Stimulated activated CD8-positive, alpha-beta memory T cell treated with anti-CD3 and anti-CD28 coated beads, Interleukin-7, amount 100 ng/mL, for 48 hours (primary cell): ENCODE results near the gene L3MBTL4.

ENCODE experiments used
- DNase-seq, 2 donors: peaks; one replicate each; pipeline ENCODE4 v3.0.0-alpha.2; 2020; ENCODE audit warnings: low read depth in 1 of 2; ENCODE audit errors: extremely low read depth in 1 of 2

Gene L3MBTL4

DNA sequence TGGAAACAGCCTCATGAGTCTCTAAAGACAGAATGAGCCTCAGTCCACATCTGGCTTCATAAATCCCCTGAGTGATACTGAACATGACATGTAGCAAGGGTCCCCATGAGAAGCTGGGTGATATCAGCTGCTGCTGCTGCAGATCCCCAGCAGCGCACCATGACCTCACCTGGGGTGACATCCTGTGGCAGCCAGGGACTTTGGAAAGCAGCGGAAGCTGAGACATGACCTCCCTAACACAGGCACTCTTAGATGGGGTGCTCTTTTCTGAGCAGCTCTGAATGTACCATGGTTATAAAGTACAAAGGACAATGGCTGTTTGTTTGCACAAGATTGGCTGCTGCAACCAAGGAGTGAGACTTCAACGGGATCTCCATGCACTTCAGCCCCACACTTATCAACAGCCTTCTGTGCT is 444.7 kb downstream of the L3MBTL4 start:
- DNase-seq: no peak

DNA sequence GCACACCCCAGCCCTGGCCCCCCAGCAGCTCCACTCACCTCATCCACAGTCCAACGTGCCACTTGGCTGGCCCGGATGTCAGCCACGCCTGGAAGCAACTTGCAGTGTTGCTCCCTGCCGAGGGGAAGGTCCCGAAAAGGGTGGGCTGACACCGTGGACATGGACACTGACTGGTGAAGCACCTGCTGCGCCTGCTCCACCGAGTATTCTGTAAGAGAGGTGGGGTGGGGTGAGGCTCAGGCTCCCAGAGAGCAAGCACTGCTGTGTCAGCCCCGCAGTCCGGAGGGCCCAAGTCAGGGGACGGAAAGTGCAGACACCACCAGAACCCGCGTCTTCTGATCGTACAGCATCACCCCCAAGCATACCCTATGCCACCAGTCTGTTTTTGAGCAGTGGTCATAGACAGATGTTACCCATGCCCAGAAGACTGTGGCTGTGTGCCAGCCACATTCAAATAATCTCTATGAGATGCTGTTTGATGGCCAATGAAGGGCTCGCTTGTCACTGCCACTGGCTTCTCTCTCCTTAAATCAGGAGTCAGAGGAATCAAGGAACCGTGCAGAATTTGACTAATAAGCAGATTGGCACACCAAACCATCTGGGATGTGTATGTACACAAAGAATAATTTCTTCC is 445.2 kb downstream of the L3MBTL4 start:
- no peak for DNase-seq

DNA sequence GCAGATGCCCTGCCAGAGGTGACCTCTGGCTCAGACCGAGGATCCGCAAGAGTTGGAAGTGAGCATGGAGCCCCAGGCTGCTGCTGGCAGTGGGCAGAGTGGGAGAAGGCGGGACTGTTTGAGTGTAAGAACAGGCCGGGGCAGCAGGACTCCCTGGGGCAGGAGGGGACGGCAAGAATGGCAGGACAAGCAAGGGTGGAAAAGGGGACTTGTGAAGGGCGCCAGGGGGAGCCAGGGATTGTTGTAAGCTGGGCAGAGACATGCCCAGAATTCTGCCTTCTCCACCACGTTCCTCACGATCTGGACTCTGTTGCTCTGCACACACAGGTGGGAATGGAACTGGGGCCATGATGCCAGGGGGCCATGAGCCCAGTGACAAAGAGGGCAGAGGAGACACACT is 447.0 kb downstream of the L3MBTL4 start:
- DNase-seq: no peak

DNA sequence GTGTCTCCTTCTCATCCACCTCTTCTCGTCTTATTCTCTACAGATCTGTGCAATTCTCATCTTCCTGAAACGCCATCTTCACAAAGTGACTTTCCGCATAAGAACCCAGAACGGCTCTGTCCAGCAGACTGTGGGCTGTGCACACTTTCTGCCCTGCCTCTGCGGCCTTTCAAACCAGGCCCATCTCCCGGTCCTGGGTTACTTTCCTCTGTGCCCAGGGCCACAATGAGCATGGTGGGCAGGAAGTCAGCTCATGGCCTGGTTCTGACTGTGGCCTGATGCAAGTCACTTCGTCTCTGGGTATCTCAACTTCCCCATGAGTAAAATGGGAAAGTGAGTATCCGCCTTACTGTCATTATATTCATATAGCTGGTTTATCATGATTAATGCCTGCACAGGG is 447.7 kb downstream of the L3MBTL4 start:
- DNase-seq: no peak

DNA sequence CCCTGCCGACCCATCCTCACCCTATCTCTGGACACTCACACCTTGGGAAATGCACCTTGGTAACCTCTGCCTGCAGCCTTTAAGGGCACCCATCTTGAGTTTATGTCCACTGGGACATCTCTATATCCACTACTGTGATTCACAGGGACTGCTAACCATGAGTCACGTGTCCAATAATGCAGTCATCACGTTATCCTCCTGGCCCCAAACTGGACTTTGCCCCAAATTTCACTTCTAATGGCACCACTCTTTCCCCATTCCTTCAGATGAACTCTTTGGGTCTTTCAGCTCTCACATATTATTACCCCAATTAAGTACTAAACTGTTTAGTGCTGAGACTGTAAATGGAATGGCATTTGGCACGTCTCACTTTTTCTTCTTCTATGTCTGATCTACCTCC is 448.2 kb downstream of the L3MBTL4 start:
- no peak for DNase-seq

DNA sequence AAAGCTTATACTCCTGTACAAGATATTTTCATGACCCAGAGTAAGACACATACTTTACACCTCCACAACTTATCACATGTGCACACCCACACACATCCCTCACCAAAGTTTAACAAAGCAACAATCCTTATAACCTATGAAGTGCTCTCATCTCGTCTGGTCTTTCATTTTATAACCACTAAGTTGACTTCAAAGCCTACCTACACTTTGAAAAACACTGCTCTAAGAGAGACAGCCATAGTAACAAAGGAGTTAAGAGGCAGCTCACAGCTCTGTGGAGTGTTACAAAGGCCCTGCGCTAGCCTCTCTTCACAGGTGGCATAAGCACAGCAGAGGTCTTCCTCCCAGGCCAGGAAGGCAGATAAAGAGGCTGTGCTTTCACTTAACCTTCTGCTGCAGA is 449.7 kb downstream of the L3MBTL4 start:
- DNase-seq: no peak

DNA sequence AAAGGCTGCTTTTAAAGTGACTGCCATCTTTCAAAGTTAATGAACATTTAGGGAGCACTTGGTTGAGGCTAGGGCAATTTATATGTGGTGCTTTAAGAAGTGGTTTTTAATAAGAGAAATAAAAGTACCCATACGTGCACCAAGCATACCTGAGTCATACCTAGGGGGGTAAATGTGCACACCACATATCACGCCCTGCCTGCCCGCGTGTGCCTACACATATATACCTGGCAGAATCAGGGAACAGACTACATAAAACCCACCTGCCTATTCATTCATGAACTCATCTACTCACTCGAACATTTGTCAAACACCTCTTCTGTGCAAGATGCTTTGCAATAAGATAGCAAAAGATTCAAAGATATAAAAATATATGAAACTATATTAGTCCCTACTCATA is 450.1 kb downstream of the L3MBTL4 start:
- no peak for DNase-seq

DNA sequence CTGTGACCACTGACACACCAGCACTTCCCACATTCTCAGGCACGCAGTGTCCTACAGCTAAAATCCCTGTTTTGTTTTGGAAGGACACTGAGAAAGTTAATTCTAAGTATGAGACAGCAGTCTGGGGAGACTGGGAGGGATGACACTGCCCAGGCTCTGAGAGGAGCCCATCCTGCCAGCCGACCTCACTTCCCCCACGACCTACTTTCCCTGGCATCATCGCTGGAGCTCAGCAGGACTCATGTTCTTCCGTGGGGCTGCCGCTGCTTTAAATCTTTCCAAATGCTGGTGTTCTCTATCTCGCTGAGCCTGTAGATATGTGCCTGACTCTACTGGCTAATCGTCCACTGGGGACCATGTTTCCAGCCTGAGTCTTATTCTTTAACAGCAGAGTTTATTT is 450.6 kb downstream of the L3MBTL4 start:
- no peak for DNase-seq

DNA sequence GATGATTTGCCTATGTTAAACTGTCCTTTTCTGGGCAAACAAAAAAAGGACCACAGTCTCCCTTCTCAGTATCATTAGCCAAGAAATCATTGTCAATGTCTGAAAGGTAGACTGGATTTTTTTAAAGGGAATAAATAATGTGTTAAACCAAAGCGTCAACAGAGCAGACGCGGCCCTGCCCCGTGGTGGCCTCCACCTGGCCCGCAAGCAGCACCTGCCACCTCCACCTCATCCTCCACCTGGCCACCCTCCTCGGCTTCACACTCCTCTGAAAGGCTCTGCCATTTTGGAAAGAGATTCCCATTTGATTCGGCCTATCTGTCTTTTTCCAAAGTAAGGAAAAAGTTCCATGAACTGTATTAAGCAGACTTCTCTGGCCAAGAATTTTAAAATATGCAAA is 451.4 kb downstream of the L3MBTL4 start:
- no peak for DNase-seq

DNA sequence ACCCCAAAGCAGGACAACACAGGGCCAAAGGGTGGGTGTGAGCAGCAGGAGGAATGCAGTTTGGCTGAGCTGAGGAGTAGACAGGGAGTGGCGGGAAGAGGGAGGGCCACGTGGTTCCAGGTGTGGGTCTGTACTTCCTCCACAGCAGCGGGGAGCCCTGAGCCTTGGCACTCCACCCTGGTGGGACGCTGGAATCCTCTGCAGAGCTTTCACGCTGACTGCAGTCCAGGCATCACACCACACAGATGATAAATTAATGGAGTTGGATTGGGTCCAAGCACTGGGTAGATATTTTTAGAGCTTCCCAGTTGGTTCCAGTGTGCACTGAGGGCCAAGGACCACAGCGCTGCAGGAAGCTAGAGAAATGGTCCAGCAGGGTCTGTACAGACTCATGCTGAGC is 452.3 kb downstream of the L3MBTL4 start:
- DNase-seq: no peak

DNA sequence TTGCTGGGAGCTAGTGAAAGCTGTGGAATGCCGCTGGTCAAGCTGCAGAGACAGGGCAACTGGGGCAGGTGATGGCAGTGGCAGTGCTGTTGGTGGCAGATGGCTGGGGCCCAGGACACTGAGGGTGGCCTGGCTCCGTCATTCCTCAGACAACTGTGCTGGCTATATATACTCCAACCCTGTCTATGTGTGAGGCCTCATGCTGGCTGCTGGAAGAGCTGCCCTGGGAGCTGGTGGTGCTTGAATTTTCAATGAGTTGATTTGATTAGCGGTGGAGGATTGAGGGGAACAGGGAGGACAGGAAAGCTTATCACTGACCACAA is 452.9 kb downstream of the L3MBTL4 start:
- DNase-seq: no peak

DNA sequence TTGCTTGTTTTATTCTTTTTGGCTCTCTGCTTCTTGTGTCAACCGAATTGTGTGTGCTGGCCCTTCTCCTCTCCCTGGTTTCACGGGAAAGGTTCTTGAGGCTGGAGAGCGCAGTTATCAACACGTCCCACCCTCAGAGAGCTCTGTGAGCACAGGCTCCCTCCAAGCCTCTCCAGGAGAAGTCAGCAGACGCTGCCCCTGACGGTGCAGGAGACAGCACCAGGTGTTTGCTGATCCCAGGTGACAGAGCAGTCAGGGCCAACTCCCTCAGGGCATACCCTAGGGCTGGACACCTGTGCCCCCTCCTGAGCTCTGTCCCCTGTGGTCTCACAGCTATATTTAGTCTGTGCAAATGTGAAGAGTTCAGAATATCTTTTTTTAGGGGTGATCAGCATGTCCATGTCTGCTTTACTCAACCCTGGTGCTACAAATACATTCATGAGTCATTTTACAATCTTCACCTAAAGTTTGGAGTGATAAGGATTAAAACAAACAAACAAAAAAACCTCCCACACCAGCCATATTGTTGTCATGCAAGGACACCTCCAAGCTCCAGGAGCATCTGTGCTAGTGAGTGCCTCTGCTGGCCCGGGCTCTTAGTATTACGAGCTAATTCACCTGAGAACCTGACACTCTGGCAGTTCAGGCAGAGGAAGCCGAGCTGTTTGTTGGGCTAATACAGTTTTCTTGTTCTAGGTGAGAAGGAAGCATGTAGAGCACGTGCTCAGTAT is 453.4 kb downstream of the L3MBTL4 start:
- no peak for DNase-seq

DNA sequence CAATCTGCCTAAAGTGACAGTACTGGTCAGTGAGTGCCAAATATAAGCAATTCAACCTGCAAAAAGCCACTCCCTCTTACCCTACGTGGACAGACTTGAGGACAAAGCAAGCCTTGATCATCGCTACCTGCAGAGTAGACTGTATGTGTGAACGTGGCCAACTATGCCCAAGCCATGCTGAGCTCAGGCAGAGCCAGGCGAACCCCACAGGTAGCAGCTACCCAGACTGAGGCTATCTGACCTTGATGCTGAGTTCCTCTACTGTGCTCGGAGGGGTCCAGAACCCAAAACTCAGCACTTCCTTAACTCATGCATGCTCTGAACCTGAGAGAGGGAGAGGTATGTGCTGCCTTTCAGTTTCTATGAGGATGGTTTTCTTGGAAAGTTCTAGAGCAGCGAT is 455.9 kb downstream of the L3MBTL4 start:
- no peak for DNase-seq

DNA sequence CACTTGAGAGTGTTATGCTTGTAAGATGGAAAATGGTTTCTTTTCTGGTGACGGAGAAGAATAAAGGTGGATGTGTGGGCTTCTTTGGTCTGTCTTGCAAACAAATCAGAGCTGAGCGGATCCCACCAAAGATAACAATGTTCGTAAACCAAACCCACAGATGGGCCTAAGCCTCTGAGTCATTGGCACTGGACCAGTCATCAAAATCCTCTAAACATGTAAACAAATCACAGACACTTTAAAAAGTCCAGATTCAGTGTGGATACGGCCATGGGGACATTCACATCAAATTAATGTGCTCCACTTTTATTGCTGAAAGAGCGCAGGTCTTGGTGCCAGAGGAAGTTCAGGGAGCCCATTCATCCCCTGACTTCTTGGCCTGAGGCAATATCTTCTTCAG is 458.9 kb downstream of the L3MBTL4 start:
- DNase-seq: no peak

DNA sequence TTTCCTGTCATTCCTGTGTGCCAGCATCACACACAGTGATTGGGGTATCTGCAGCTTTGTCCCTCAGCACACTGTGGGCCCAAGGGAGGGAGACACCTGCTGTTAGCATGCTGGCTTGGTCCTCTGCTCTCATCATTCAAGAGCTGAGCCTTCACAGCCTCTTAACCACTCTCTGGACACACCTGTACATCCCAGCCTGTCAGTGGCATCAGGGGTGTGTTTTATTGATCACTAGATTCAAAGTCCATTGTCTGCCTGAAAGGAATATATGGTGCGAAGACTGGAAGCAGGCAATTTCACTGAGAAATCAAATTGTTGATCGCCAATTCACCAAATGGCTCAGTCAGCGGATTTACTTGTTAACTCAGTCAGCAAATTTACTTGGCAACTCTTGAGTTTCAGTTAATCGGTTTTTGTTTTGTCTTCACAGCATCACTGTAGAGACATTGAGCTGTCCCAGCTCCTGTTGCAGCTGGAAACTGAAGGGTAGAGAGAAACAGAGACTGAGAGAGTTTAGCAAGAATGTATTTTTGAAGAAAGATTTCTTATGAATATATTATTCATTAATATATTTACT is 463.1 kb downstream of the L3MBTL4 start:
- DNase-seq: no peak

DNA sequence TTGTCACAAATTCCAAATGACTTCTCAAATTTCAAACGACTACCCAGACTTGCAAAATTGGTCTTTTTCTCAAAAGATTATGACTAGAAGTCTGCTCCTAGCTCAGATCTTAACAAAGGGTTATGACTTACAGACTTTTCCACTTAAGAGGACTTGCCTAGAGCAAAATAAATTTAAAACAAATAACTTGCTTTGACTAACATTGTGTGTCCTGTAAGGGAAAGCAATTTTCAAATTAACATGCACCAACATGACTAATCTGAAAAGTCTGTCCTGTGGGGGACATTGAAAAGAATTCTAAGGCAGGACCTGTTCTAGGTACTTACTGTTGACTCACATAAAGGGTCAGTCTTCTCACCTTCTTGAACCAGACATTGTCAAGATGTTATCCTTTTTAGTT is 465.9 kb downstream of the L3MBTL4 start:
- DNase-seq: no peak

DNA sequence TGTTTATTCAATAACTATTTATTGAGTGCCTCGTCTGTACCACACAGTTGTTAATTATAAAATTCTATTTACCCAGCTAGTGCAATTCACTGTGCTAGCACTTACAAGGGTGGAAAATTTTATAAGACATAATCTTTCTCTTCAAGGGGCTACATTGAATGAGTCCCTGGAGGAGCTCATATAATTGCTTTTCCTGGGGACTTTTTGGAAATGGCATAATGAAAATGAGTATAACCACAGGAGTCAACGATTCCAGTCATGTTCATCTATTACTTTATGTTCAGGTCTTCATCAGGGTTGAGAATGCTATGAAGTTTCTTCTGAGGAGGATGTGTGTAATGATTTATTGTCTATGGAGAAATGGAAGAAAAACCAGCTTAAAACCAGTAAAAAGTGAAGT is 466.5 kb downstream of the L3MBTL4 start:
- no peak for DNase-seq

DNA sequence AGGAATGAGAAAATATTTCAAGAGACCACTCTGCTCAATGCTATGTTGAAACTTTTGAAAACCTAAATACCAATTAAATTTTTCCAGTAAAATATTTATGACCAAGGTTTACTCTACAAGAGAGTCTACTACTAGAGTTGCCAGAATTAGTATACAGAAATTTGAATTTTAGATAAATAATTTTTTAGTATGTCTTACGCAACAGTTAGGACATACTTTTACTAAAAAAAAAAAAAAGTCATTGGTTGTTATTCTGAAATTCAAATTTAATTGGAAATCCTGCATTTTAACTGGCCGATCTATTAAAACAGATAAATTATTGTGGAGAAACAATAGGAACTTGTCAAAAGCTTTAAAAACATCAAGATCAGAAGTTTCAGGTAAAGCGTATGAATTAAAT is 470.3 kb downstream of the L3MBTL4 start:
- no peak for DNase-seq

DNA sequence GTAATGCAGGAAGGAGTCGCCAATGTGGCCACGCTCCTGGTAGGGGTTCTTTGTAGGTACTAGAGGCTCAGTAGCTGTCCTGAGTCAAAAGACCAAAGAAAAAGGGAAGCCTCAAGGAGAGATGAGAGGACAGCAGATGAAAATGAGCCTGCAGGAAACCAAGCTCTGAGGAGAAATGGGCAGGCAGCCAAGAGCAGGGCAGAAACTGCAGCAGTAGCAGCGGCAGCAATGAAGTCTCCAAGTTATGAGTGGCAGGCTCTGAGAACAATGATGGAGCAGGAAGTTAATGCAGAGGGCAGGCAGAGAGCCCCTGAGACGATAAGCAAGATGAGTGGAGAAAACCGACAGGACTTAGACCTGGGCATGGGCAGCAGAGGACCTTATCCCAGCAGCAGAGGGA is 471.2 kb downstream of the L3MBTL4 start:
- DNase-seq: no peak

DNA sequence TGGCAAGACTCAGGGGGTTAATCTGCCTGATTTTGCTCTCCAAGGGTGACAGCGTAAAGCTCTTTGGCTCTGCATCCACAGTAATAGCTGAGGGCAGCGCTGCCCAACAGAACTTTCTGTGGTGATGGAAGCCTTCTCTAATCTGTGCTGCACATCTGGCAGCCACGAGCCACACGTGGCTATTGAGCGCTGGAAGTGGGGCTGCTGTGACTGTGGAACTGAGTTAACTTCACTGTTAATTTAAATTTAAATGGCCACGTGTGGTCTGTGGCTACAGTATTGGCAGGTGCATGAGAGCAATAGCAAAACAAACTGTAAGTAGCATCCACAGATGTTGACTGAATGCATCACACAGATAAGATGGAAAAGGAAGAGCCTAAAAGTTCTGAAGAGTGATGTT is 472.1 kb downstream of the L3MBTL4 start:
- DNase-seq: no peak

DNA sequence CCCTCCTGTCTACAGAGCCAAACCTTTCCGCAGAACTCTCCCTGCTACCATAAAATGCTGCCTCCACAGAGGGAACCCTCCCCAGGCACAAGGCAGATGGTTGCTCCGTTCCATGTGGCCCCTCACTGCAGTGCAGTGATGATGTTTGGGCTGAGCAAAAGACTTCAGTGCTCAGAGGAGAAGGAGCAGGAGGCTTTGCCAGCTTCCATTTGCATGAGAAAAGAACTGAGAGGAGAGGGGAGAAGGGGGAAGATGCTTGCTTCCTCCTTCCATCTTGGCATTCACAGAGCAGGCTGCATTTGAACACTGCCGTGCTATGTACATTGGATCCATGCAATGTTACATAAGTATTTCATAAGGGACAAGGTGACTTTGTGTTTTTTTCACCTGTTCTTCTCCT is 472.8 kb downstream of the L3MBTL4 start:
- DNase-seq: no peak

DNA sequence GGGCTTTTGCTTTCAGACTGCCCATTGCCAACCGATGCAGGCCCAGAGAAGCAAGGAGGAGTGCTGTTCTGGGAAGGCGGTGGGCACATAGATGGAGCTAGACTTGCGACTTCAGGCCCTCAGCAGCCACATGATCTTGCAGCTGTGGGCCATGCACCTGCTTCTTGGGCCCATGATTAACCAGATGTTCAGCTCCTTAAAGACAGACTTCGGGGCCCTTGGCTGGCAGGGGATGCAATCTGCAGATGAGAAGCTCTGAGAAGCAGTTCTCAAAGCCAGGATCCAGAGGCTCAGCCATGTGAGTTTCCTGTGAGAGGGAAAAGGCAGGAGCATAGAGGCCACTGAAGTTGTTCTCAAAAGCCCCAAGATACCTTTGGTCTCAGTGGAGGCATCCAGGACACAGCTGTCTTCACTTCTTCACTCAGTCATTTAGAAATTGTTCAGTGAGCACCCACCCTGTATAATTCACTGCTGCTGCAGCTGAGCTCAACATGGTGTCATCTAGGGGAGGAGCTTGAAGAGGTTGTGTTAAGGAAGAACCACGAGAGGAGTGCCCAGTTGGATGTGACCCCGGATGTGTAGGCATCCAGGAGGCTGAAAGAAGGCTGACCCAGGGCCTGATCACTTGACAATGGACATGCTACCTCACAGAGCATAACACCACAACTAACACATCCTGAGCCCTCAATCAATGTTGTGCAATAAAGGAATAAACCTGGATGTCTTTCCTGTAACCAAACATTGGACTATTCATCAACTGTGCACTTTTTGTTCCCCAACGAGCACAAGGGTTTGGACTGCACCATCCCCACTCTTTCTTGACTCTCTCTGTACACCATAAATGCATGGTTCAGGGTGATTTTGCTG is 474.7 kb downstream of the L3MBTL4 start:
- DNase-seq: no peak
